Cardiac fibroblast (primary cell): Measurements from ENCODE around the gene PNMA6F.

ENCODE experiments used
- DNase-seq, 2 donors: peaks; one replicate each; pipeline versions ENCODE4 v3.0.0 to v3.0.0-alpha.2; 2010; ENCODE audit warnings: low read depth in 2 of 2
- H3K4me3 ChIP-seq, 2 donors: replicated peaks in 1 of 2; 1 replicate in 1 of 2; 2 replicates in 1 of 2; pipeline ENCODE4 v1.5.1; 2011; ENCODE audit warnings: low read depth in 2 of 2, low read length in 2 of 2, mild to moderate bottlenecking in 2 of 2, moderate library complexity in 1 of 2
- CTCF ChIP-seq: IDR thresholded peaks from one replicate; pipeline ENCODE4 v1.5.1; 2011; ENCODE audit warnings: low read depth, mild to moderate bottlenecking, low read length, inconsistent platforms

Gene PNMA6F

DNA sequence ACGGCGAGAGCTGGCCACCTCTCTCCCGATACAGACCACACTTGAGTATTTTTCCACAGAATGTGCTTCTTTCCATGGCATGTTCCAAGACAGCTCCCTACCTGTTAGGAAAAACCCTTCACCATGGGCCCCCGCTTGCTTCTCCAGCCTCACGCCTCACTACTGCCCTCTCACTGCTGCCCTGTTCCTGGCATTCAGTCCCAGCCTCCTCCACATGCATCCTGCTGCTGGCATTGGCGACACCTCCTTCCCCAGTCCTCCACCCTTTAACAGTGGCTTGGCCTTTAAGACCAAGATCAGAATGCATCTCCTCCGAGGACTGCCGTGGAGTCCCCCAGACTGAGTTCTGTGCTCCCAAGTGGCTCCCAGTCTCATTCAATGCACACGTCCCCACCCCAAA lies 10.7 kb downstream of the PNMA6F start:
- no peak for TF ChIP-seq CTCF
- DNase-seq: no peak
- no peak overlapping the region for H3K4me3 ChIP-seq

DNA sequence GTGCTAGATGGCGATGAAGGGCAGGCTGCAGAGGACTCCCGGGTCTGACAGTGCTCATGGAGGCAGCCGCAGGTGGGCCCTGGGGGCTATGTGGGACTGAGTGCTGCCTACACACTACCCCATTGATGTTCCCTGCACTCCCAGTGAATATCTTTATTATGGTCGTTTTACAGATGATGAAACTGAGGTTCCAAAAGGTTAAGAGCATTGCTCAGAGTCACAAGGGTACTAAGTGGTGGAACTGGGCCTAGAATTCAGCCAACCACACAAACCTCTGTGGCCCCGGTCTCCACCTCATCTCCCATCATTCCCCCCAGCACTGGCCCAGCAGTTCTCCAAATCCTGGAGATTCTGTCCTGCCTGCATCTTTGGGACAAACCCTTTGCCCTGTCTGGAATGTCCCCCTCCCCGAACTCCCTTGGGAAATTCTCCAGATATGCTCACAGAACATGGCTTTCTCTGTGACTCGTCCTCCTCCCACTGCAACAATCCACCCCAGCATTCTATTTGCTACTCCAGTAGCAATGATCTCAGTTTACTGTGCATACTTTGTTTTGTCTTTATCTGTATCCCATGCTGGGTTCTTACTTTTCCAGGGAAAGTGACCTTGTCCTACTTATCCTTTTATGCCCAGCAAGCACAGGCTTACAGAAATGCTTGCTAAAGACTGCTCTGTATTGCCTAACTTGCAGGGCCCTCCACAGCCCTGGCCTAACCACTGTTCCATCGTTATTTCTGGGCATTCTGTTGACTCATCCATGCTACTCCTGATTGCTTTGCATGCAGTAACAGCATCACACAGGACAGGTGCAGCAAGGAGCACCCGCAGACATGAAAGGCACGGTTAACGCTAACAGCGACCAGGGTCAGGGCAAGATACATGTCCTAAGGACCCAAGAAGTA lies 14.0 kb downstream of the PNMA6F start:
- H3K4me3 ChIP-seq: no peak overlapping the region
- TF ChIP-seq CTCF: no peak
- peak in 1 of 2 donors; percentile 0 for DNase-seq

DNA sequence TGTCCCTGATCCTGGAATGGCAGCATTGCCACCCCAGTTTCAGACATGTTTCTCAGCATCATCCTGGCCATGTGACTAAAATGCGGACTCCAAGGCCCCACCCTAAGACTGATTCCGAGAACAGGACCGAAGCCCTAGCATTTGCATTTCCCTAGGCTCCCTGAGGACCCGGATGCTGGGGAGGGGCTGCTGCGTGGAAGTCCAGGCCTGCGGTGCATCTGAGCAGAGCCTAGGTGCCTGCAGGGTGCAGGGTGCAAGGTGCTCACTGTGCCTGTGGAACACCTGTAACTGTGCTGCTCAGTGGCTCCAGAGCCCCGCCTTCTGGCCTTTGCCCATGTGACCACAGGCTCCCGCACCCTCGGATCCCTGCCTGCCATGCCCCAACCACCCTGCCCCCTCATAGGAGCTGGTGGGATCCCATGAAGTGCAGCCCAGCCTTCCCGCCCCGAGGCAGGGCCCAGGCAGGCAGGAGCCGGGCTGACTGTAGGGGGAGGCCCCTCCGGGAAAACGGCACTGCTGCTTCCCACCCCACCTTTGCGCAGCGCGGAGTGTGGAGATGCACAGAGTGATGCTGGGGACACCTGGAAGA lies 14.9 kb downstream of the PNMA6F start:
- no peak for TF ChIP-seq CTCF
- no peak overlapping the region for H3K4me3 ChIP-seq
- no peak for DNase-seq

GRCh38 chrX:153305972-153306371 lies 15.6 kb downstream of the PNMA6F start:
- no peak for TF ChIP-seq CTCF
- DNase-seq: no peak
- H3K4me3 ChIP-seq: no peak overlapping the region

- TF ChIP-seq CTCF: no peak
- H3K4me3 ChIP-seq: no peak overlapping the region
- DNase-seq: no peak
These were observed 16.4 kb downstream of the PNMA6F start for GRCh38 chrX:153304988-153305736.

- no peak for DNase-seq
- no peak overlapping the region for H3K4me3 ChIP-seq
- no peak for TF ChIP-seq CTCF
These were observed 18.0 kb downstream of the PNMA6F start for GRCh38 chrX:153303276-153304262.
